ENCODE measurements around the gene SND1.

- TF ChIP-seq SUZ12 (IDR thresholded peaks at IDR 0.05), result no peak
- no peak for TF ChIP-seq HDGF (IDR thresholded peaks at IDR 0.05; ENCODE audit: borderline replicate concordance)
- no peak for TF ChIP-seq FOXK2 (IDR thresholded peaks at IDR 0.05)
- no peak for TF ChIP-seq ARNT (IDR thresholded peaks at IDR 0.05)
- no peak for TF ChIP-seq NFRKB (IDR thresholded peaks at IDR 0.05)
- TF ChIP-seq, protein P1, sequence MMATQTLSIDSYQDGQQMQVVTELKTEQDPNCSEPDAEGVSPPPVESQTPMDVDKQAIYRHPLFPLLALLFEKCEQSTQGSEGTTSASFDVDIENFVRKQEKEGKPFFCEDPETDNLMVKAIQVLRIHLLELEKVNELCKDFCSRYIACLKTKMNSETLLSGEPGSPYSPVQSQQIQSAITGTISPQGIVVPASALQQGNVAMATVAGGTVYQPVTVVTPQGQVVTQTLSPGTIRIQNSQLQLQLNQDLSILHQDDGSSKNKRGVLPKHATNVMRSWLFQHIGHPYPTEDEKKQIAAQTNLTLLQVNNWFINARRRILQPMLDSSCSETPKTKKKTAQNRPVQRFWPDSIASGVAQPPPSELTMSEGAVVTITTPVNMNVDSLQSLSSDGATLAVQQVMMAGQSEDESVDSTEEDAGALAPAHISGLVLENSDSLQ (IDR thresholded peaks at IDR 0.05), result no peak
- no peak for TF ChIP-seq TARDBP (IDR thresholded peaks at IDR 0.05)
These were observed 380.7 kb downstream of the SND1 start for GRCh38 chr7:128032605-128033235.
